Measurements from ENCODE around the gene CBY1. TPM values are rescaled to one million over a fixed set of nuclear protein-coding genes. Genes with fewer than 3 reads are reported as not detected.
A peak's percentile ranks its signal among the peaks of the same experiment; 100 is the strongest.
"Not testable (repeated sequence)": the region's sequence is repeated elsewhere in the genome, so short reads cannot be mapped to it uniquely, and the experiment has no call there.

CBY1 gene
- 13.9 TPM for polyA plus RNA-seq (2012; ENCODE audit: insufficient read depth, insufficient read length)

- peak within 1 kb of the TSS; percentile 89 for H3K4me3 ChIP-seq (ENCODE audit: low read length)
- peak; percentile 67 for DNase-seq (ENCODE audit: low read depth, low spot score)
Measured at GRCh38 chr22:38656256-38657044, at the start of gene CBY1, which contains the start of gene FAM227A. CBY1 (plus strand) TSS chr22:38656638; CDS start chr22:38668055, 11,417 bp downstream. FAM227A (minus strand) TSS chr22:38656392; CDS start chr22:38650168, 6,224 bp downstream.

- DNase-seq (ENCODE audit: low read depth, low spot score) = no peak
- no peak overlapping the region for H3K4me3 ChIP-seq (ENCODE audit: low read length)
Measured at GRCh38 chr22:38607680-38608079, 48.8 kb upstream of the CBY1 start.

GRCh38 chr22:38608992-38609750, 47.3 kb upstream of the CBY1 start:
- no peak for DNase-seq (ENCODE audit: low read depth, low spot score)
- H3K4me3 ChIP-seq (ENCODE audit: low read length) = no peak overlapping the region

GRCh38 chr22:38610234-38610633, 46.2 kb upstream of the CBY1 start:
- DNase-seq (ENCODE audit: low read depth, low spot score) = no peak
- no peak overlapping the region for H3K4me3 ChIP-seq (ENCODE audit: low read length)

- H3K4me3 ChIP-seq (ENCODE audit: low read length) = no peak overlapping the region
- DNase-seq (ENCODE audit: low read depth, low spot score) = no peak
Measured at GRCh38 chr22:38611559-38611958, 44.9 kb upstream of the CBY1 start.

- no peak for DNase-seq (ENCODE audit: low read depth, low spot score)
- no peak overlapping the region for H3K4me3 ChIP-seq (ENCODE audit: low read length)
Measured at GRCh38 chr22:38612217-38613006, 44.0 kb upstream of the CBY1 start.

- no peak overlapping the region for H3K4me3 ChIP-seq (ENCODE audit: low read length)
- no peak for DNase-seq (ENCODE audit: low read depth, low spot score)
Measured at GRCh38 chr22:38613588-38613987, 42.9 kb upstream of the CBY1 start.

- DNase-seq (ENCODE audit: low read depth, low spot score) = no peak
- H3K4me3 ChIP-seq (ENCODE audit: low read length) = no peak overlapping the region
Measured at GRCh38 chr22:38614332-38615063, 41.9 kb upstream of the CBY1 start.

- H3K4me3 ChIP-seq (ENCODE audit: low read length) = not testable (repeated sequence)
Measured at GRCh38 chr22:38615064-38615405, 41.4 kb upstream of the CBY1 start.

GRCh38 chr22:38618258-38618657, 38.2 kb upstream of the CBY1 start:
- no peak for DNase-seq (ENCODE audit: low read depth, low spot score)
- H3K4me3 ChIP-seq (ENCODE audit: low read length) = no peak overlapping the region

More at GRCh38 chr22:38615064-38615405, 41.4 kb upstream of the CBY1 start:
- DNase-seq (ENCODE audit: low read depth, low spot score) = not testable (repeated sequence)

GRCh38 chr22:38618682-38619081, 37.8 kb upstream of the CBY1 start:
- no peak overlapping the region for H3K4me3 ChIP-seq (ENCODE audit: low read length)
- no peak for DNase-seq (ENCODE audit: low read depth, low spot score)

GRCh38 chr22:38623351-38623750, 33.1 kb upstream of the CBY1 start:
- H3K4me3 ChIP-seq (ENCODE audit: low read length) = no peak overlapping the region
- DNase-seq (ENCODE audit: low read depth, low spot score) = no peak

GRCh38 chr22:38628444-38628843, 28.0 kb upstream of the CBY1 start:
- H3K4me3 ChIP-seq (ENCODE audit: low read length) = no peak overlapping the region
- DNase-seq (ENCODE audit: low read depth, low spot score) = no peak

- H3K4me3 ChIP-seq (ENCODE audit: low read length) = no peak overlapping the region
- DNase-seq (ENCODE audit: low read depth, low spot score) = no peak
Measured at GRCh38 chr22:38629108-38629507, 27.3 kb upstream of the CBY1 start.

GRCh38 chr22:38631724-38632123, 24.7 kb upstream of the CBY1 start:
- DNase-seq (ENCODE audit: low read depth, low spot score) = peak; percentile 26
- H3K4me3 ChIP-seq (ENCODE audit: low read length) = no peak overlapping the region

- no peak for DNase-seq (ENCODE audit: low read depth, low spot score)
- no peak overlapping the region for H3K4me3 ChIP-seq (ENCODE audit: low read length)
Measured at GRCh38 chr22:38632528-38632927, 23.9 kb upstream of the CBY1 start.

GRCh38 chr22:38638216-38638615, 18.2 kb upstream of the CBY1 start:
- DNase-seq (ENCODE audit: low read depth, low spot score) = no peak
- no peak overlapping the region for H3K4me3 ChIP-seq (ENCODE audit: low read length)

GRCh38 chr22:38638728-38639127, 17.7 kb upstream of the CBY1 start:
- no peak overlapping the region for H3K4me3 ChIP-seq (ENCODE audit: low read length)
- no peak for DNase-seq (ENCODE audit: low read depth, low spot score)

- no peak overlapping the region for H3K4me3 ChIP-seq (ENCODE audit: low read length)
- no peak for DNase-seq (ENCODE audit: low read depth, low spot score)
Measured at GRCh38 chr22:38641476-38642040, 14.9 kb upstream of the CBY1 start.

Measured in Jurkat, Clone E6-1 (cell line).